K562 (cell line): ENCODE data around the gene ATP9B. TPM values are rescaled to one million over a fixed set of nuclear protein-coding genes. Genes with fewer than 3 reads are reported as not detected.

ENCODE experiments used
- ATAC-seq: fragments of 200-7000 bp; cut with Tn5 transposase; 3 replicates; pipeline ENCODE4 v1.9.1; 2020; ENCODE audit warnings: moderate library complexity
- BruUV-seq: library from RNA; stranded (reverse); fragments of 400-500 nt; replicated peaks from 2 replicates; lab custom pipeline; 2021; lab: Mats Ljungman, UMichigan
- CTCF ChIA-PET: fragments of 300-600 bp; formaldehyde crosslinking; extraction: SDS; loops from one replicate; lab custom pipeline; 2021; ENCODE audit warnings: low intra/inter-chr PET ratio; lab: Yijun Ruan, JAX
- POLR2A ChIA-PET: fragments of 300-600, 350-650 bp; sonication (Branson Sonifier 250); formaldehyde crosslinking; extraction: SDS; loops from one replicate; lab custom pipeline; 2021; ENCODE audit warnings: antibody characterized with exemption, inconsistent platforms; lab: Yijun Ruan, JAX
- DNase-seq, 4 experiments: peaks; one replicate each; pipeline versions ENCODE4 v3.0.0 to v3.0.0-alpha.2; 2011 to 2018; ENCODE audit warnings: low spot score in 3 of 4, mixed read lengths in 3 of 4; ENCODE audit errors: extremely low read depth in 1 of 4
- FAIRE-seq: peaks from 2 replicates; lab custom pipeline; 2011; peaks lifted over from hg19 to GRCh38; lab: Jason Lieb, UNC
- H2AFZ ChIP-seq: 2 replicates; pipeline ENCODE4 v1.6.0; 2011; ENCODE audit warnings: low read depth, low read length, control low read depth, inconsistent platforms
- H3K27ac ChIP-seq: fragments of 200-600 bp; 3 replicates; pipeline ENCODE4 v1.8.0; 2011; ENCODE audit warnings: low read depth, mild to moderate bottlenecking, control low read depth, inconsistent platforms, low read length, moderate library complexity, mixed read lengths; ENCODE audit errors: extremely low read depth
- H3K27me3 ChIP-seq, 2 experiments: fragments of 300-600 bp in 1 of 2; 2 replicates in 1 of 2; 3 replicates in 1 of 2; pipeline versions ENCODE4 v1.6.0 to v1.8.0; 2011; ENCODE audit warnings: inconsistent platforms in 2 of 2, low read length in 2 of 2, mild to moderate bottlenecking in 1 of 2, mixed read lengths in 1 of 2, moderate library complexity in 1 of 2; ENCODE audit not compliant: control insufficient read depth in 2 of 2, insufficient read depth in 2 of 2
- H3K36me3 ChIP-seq: fragments of 300-600 bp; 3 replicates; pipeline ENCODE4 v1.8.0; 2011; ENCODE audit warnings: mild to moderate bottlenecking, low read length, inconsistent platforms; ENCODE audit not compliant: control insufficient read depth, insufficient read depth
- H3K4me1 ChIP-seq, 2 experiments: fragments of 200-600 bp in 1 of 2; replicated peaks in 1 of 2; 2 replicates in 1 of 2; 3 replicates in 1 of 2; pipeline versions ENCODE4 v1.5.1 to v1.8.0; 2011; ENCODE audit warnings: inconsistent platforms in 2 of 2, low read length in 2 of 2, mild to moderate bottlenecking in 1 of 2, mixed read lengths in 1 of 2, moderate library complexity in 1 of 2; ENCODE audit not compliant: control insufficient read depth in 2 of 2, insufficient read depth in 2 of 2
- H3K4me2 ChIP-seq: 2 replicates; pipeline ENCODE4 v1.6.1; 2011; ENCODE audit warnings: low read length, control low read depth, inconsistent platforms, mixed read lengths; ENCODE audit not compliant: insufficient read depth
- H3K4me3 ChIP-seq: fragments of 200-600 bp; sonication (generic), shearing (Covaris generic); 2 replicates; pipeline ENCODE4 v1.5.1; 2016; ENCODE audit warnings: control low read depth, inconsistent platforms
- H3K79me2 ChIP-seq: fragments of 200-600 bp; 3 replicates; pipeline ENCODE4 v1.8.0; 2011; ENCODE audit warnings: low read length, inconsistent platforms; ENCODE audit not compliant: control insufficient read depth, insufficient read depth
- H3K9ac ChIP-seq, 2 experiments: 2 replicates each; pipeline versions ENCODE4 v1.6.0 to v1.6.1; 2011; ENCODE audit warnings: low read depth in 2 of 2, low read length in 2 of 2, control low read depth in 1 of 2, inconsistent platforms in 1 of 2, mild to moderate bottlenecking in 1 of 2, mixed read lengths in 1 of 2; ENCODE audit not compliant: insufficient read depth in 1 of 2
- H3K9me1 ChIP-seq: one replicate; pipeline ENCODE4 v1.6.0; 2011; ENCODE audit warnings: inconsistent platforms, mild to moderate bottlenecking, low read length, moderate library complexity; ENCODE audit not compliant: control insufficient read depth, insufficient read depth
- H3K9me3 ChIP-seq: replicated peaks from 2 replicates; pipeline ENCODE4 v1.5.1; 2011; ENCODE audit warnings: low read depth, low read length, inconsistent platforms; ENCODE audit not compliant: control insufficient read depth, insufficient read depth
- H4K20me1 ChIP-seq: replicated peaks from 2 replicates; pipeline ENCODE4 v1.6.1; 2011; ENCODE audit warnings: low read length, inconsistent platforms, mixed read lengths; ENCODE audit not compliant: control insufficient read depth, insufficient read depth
- ESRRA ChIP-seq: fragments of 450-650 bp; IDR thresholded peaks from 2 replicates; pipeline ENCODE4 v1.6.1; 2014; ENCODE audit warnings: low read depth, mild to moderate bottlenecking, moderate library complexity, borderline replicate concordance
- FOXP1 ChIP-seq: sonication (generic); formaldehyde crosslinking; IDR thresholded peaks from 2 replicates; pipeline ENCODE4 v1.8.0; 2022; ENCODE audit warnings: mild to moderate bottlenecking, missing genetic modification reagents
- GATA2 ChIP-seq: sonication (generic); formaldehyde crosslinking; IDR thresholded peaks from 2 replicates; pipeline ENCODE4 v1.4.0; 2020; ENCODE audit warnings: mild to moderate bottlenecking, missing genetic modification reagents
- ILK ChIP-seq: fragments of 450-650 bp; IDR thresholded peaks from 2 replicates; pipeline ENCODE4 v1.6.1; 2016; ENCODE audit warnings: missing genetic modification characterization, low read depth, mild to moderate bottlenecking, missing compliant biosample characterization, moderate library complexity, borderline replicate concordance
- MCM7 ChIP-seq, 2 experiments: fragments of 450-650 bp; IDR thresholded peaks; 2 replicates each; pipeline ENCODE4 v1.6.1; 2016 to 2018
- NRF1 ChIP-seq, 2 experiments: fragments of 450-650 bp; IDR thresholded peaks in 1 of 2; conservative IDR thresholded peaks in 1 of 2; 2 replicates each; pipeline ENCODE4 v1.6.1; 2014; ENCODE audit warnings: mild to moderate bottlenecking in 2 of 2
- POLR3A ChIP-seq: IDR thresholded peaks from 2 replicates; pipeline ENCODE4 v1.6.1; 2011; ENCODE audit warnings: borderline replicate concordance, mild to moderate bottlenecking, moderate library complexity; ENCODE audit not compliant: insufficient read length, insufficient read depth; ENCODE audit errors: extremely low read depth
- PPARD ChIP-seq: fragments of 250-450 bp; sonication (Bioruptor Pico); IDR thresholded peaks from 2 replicates; pipeline ENCODE4 v1.8.0; 2022; ENCODE audit warnings: inconsistent platforms, mild to moderate bottlenecking, moderate library complexity
- RHOXF2B ChIP-seq: fragments of 250-450 bp; sonication (Bioruptor Pico); conservative IDR thresholded peaks from 2 replicates; pipeline ENCODE4 v1.5.1; 2021
- TAF15 ChIP-seq: fragments of 200-400 bp; formaldehyde crosslinking; IDR thresholded peaks from 2 replicates; pipeline ENCODE4 v1.6.1; 2017; ENCODE audit warnings: mild to moderate bottlenecking, low read depth, low read length, moderate library complexity
- TEAD2 ChIP-seq: fragments of 450-650 bp; IDR thresholded peaks from 2 replicates; pipeline ENCODE4 v1.6.1; 2016; ENCODE audit warnings: missing genetic modification characterization, control low read depth, missing compliant biosample characterization
- TFE3 ChIP-seq: fragments of 450-650 bp; formaldehyde crosslinking; IDR thresholded peaks from 2 replicates; pipeline ENCODE4 v1.4.0; 2020; ENCODE audit warnings: mild to moderate bottlenecking, mixed read lengths
- ZBTB8A ChIP-seq: fragments of 450-650 bp; IDR thresholded peaks from 2 replicates; pipeline ENCODE4 v1.6.1; 2018; ENCODE audit warnings: mild to moderate bottlenecking, moderate library complexity; ENCODE audit not compliant: partially characterized antibody
- ZNF140 ChIP-seq: fragments of 250-450 bp; sonication (Bioruptor Pico); IDR thresholded peaks from 2 replicates; pipeline ENCODE4 v1.8.0; 2021; ENCODE audit warnings: moderate library complexity, mild to moderate bottlenecking, inconsistent platforms
- ZNF184 ChIP-seq: sonication (generic); formaldehyde crosslinking; IDR thresholded peaks from 2 replicates; pipeline ENCODE4 v1.5.0; 2020; ENCODE audit warnings: missing genetic modification reagents
- ZNF324 ChIP-seq: fragments of 250-450 bp; sonication (Bioruptor Pico); IDR thresholded peaks from 2 replicates; pipeline ENCODE4 v1.4.0; 2020; ENCODE audit warnings: mild to moderate bottlenecking
- ZNF583 ChIP-seq: fragments of 250-450 bp; sonication (Bioruptor Pico); IDR thresholded peaks from 2 replicates; pipeline ENCODE4 v1.4.0; 2020
- ZSCAN29 ChIP-seq: fragments of 450-650 bp; IDR thresholded peaks from 2 replicates; pipeline ENCODE4 v1.6.1; 2017
- ZZZ3 ChIP-seq: fragments of 450-650 bp; IDR thresholded peaks from 2 replicates; pipeline ENCODE4 v1.6.1; 2016; ENCODE audit warnings: antibody characterized with exemption, mild to moderate bottlenecking, moderate library complexity
- WGBS: fragments of 100-300 bp; shearing (Covaris generic); methylation state at CpG from one replicate; pipeline ENCODE4 v1.1.6; 2016; ENCODE audit warnings: low coverage, mixed read lengths; ENCODE audit not compliant: insufficient coverage; ENCODE audit errors: missing lambda C conversion rate; 5-methylcytosine and 5-hydroxymethylcytosine counted together
- in situ Hi-C: fragments of 300-500 bp; cut with MboI; formaldehyde crosslinking; loops from 4 replicates; pipeline ENCODE4 v1.15.0; 2018; ENCODE audit warnings: inconsistent platforms, mixed read lengths
- intact Hi-C: fragments of 100-400 bp; cut with micrococcal nuclease; formaldehyde crosslinking; loops from 2 replicates; pipeline ENCODE4 v1.14.2; 2022
- polyA plus RNA-seq, 8 experiments: library from polyadenylated mRNA; depleted of rRNA in 4 of 8; stranded (reverse) in 5 of 8; unstranded in 3 of 8; fragments of >200 nt; fragmentation: Nextera tagmentation in 2 of 8; fragmentation: Illumina TruSeq in 1 of 8; extraction: Ambion mirVana in 2 of 8; extraction: Trizol in 1 of 8; gene quantifications; 2 replicates each; pipeline versions ENCODE4 v1.2.1 to v1.2.3, GENCODE V29; 2011 to 2014; ENCODE audit warnings: inconsistent platforms in 1 of 8, missing spikeins in 1 of 8
- total RNA-seq, 7 experiments: library from RNA; depleted of rRNA in 6 of 7; stranded (reverse); fragments of >200 nt in 6 of 7; fragmentation: Illumina TruSeq in 2 of 7; extraction: Trizol in 2 of 7; gene quantifications; 2 replicates each; pipeline versions ENCODE4 v1.2.1 to v1.2.3, GENCODE V29; 2011 to 2021; ENCODE audit warnings: low replicate concordance in 1 of 7
- TF ChIP-seq, protein P1 (sequence below): fragments of 250-450 bp; sonication (Bioruptor Pico); IDR thresholded peaks from 2 replicates; pipeline ENCODE4 v1.6.1; 2021; ENCODE audit warnings: mild to moderate bottlenecking

ATP9B gene
- total and polyA plus RNA-seq, 9 of the 15 experiments (the other 6 are each of a cell fraction or from before 2014, with no cell fraction given), result 0.66 to 13.2 (median 7.9) TPM

DNA sequence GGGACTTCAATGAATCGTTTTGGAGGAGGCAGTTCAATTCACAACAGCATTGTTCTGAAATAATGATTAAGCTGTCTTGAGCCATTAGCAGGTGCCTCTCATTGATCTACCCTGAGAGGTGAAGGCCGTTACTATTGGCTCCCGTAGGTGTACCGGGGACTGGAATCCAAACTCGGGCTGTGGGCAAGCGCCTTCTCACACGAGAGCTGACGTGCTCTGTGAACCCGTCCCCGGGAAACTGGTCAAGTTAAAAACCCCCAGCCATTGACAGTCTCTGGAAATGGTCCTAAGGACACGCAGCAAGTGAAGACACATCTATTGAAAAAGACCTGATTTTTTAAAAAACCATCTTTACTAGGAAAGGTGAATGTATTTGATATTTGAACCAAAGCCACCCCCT is 318.4 kb downstream of the ATP9B start (continued):
- TF ChIP-seq NRF1 (conservative IDR thresholded peaks at IDR 0.05 in 1 of 2, IDR thresholded peaks at IDR 0.05 in 1 of 2) (no peak), TAF15 (no peak), ZNF324 (CRISPR knock-in tag) (no peak), TFE3 (no peak), ESRRA (no peak), ZZZ3 (no peak), ZNF140 (CRISPR knock-in tag) (no peak), GATA2 (CRISPR knock-in tag) (no peak), FOXP1 (no peak)
- TF ChIP-seq, protein P1, sequence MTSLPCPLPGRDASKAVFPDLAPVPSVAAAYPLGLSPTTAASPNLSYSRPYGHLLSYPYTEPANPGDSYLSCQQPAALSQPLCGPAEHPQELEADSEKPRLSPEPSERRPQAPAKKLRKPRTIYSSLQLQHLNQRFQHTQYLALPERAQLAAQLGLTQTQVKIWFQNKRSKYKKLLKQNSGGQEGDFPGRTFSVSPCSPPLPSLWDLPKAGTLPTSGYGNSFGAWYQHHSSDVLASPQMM, result no peak

GRCh38 chr18:79388043-79388442 is 318.8 kb downstream of the ATP9B start:
- ChIA-PET POLR2A (interaction anchor here (0.7 kb wide), 1 partner anchor 10 kb away, joined by 3 read pairs; no protein-coding TSS in a partner anchor), CTCF (no interaction called here)
- BruUV-seq, result no TSS peak
- Histone ChIP-seq H3K9ac (no peak overlapping the region), H3K9me1 (no peaks in the 10 kb centered on the region), H3K4me2 (no peak overlapping the region), H3K4me1 (peaks cover 0 to 9% of the 10 kb centered on the region in 2 experiments; a peak in 2 of 5 replicates), H2AFZ (no peak overlapping the region), H3K4me3 (no peak overlapping the region), H3K27me3 (no peaks in the 10 kb centered on the region), H3K36me3 (no peaks in the 10 kb centered on the region), H3K27ac (no peak overlapping the region), H4K20me1 (no peaks in the 10 kb centered on the region), H3K9me3 (no peaks in the 10 kb centered on the region), H3K79me2 (no peaks in the 10 kb centered on the region)
- WGBS, result 30% methylated on average over 4 of the region's 7 CpGs
- FAIRE-seq (no peak), DNase-seq (no peak), ATAC-seq (no peak)
- intact Hi-C loops, result no loop called here
- in situ Hi-C loops, result no loop called here
- TF ChIP-seq MCM7 (IDR thresholded peaks at IDR 0.05) (no peak), ILK (no peak), ZNF184 (CRISPR knock-in tag) (no peak), ZZZ3 (no peak), PPARD (CRISPR knock-in tag) (no peak), ZNF583 (CRISPR knock-in tag) (no peak), TEAD2 (no peak), ZSCAN29 (no peak), ZBTB8A (no peak), RHOXF2B (CRISPR knock-in tag) (no peak), POLR3A (no peak)
